Lung (tissue), 12 donors: Measurements from ENCODE around the gene ADSL. TPM values are rescaled to one million over a fixed set of nuclear protein-coding genes. Genes with fewer than 3 reads are reported as not detected.

Source experiments
- ATAC-seq: fragments of 200-7000 bp; cut with Tn5 transposase; one replicate; pipeline ENCODE4 v1.9.1; 2020; ENCODE audit warnings: moderate number of reproducible peaks; ENCODE audit not compliant: insufficient read depth, low FRiP score
- DNase-seq, 3 donors: peaks; one replicate each; pipeline ENCODE4 v3.0.0-alpha.2; 2013 to 2017
- H3K27ac ChIP-seq, 2 donors: one replicate each; pipeline ENCODE4 v1.5.1; 2013; ENCODE audit warnings: mild to moderate bottlenecking in 2 of 2, moderate library complexity in 2 of 2, control low read depth in 1 of 2, inconsistent platforms in 1 of 2, low read depth in 1 of 2, low read length in 1 of 2
- H3K27me3 ChIP-seq, 3 donors: one replicate each; pipeline ENCODE4 v1.5.1; 2013; ENCODE audit warnings: low read length in 2 of 3; ENCODE audit not compliant: control insufficient read depth in 3 of 3, insufficient read depth in 3 of 3
- H3K36me3 ChIP-seq, 4 donors: one replicate each; pipeline ENCODE4 v1.5.1; 2013; ENCODE audit warnings: low read length in 4 of 4, mild to moderate bottlenecking in 1 of 4, moderate library complexity in 1 of 4; ENCODE audit not compliant: control insufficient read depth in 4 of 4, insufficient read depth in 4 of 4
- H3K4me1 ChIP-seq, 5 donors: one replicate each; pipeline ENCODE4 v1.5.1; 2013; ENCODE audit warnings: low read length in 5 of 5, mild to moderate bottlenecking in 2 of 5, moderate library complexity in 1 of 5; ENCODE audit not compliant: control insufficient read depth in 5 of 5, insufficient read depth in 5 of 5
- H3K4me3 ChIP-seq: one replicate; pipeline ENCODE4 v1.5.1; 2013; ENCODE audit warnings: mild to moderate bottlenecking, control low read depth, moderate library complexity
- H3K9ac ChIP-seq, 2 donors: one replicate each; pipeline ENCODE4 v1.5.1; 2013; ENCODE audit warnings: low read length in 2 of 2, control low read depth in 1 of 2; ENCODE audit not compliant: insufficient read depth in 1 of 2
- H3K9me3 ChIP-seq, 4 donors: one replicate each; pipeline ENCODE4 v1.5.1; 2013; ENCODE audit warnings: low read length in 3 of 4, mild to moderate bottlenecking in 1 of 4, moderate library complexity in 1 of 4; ENCODE audit not compliant: control insufficient read depth in 4 of 4, insufficient read depth in 3 of 4
- CTCF ChIP-seq: IDR thresholded peaks from 2 replicates; pipeline ENCODE4 v1.5.1; 2012; ENCODE audit warnings: mild to moderate bottlenecking; ENCODE audit errors: control extremely low read depth, extremely low read depth
- WGBS, 2 donors: extraction: QIAGEN DNeasy Blood & Tissue Kit; methylation state at CpG; one replicate each; pipeline ENCODE4 v1.1.7; 2013; 5-methylcytosine and 5-hydroxymethylcytosine counted together
- polyA plus RNA-seq, 2 donors: library from polyadenylated mRNA; stranded (reverse); fragments of 200-250 nt; gene quantifications; one replicate each; pipeline ENCODE4 v1.2.1, GENCODE V29; 2013
- total RNA-seq, 2 donors: library from RNA; depleted of rRNA in 1 of 2; stranded (reverse); fragments of >200 nt in 1 of 2; gene quantifications; one replicate each; pipeline ENCODE4 v1.2.1, GENCODE V29; 2014 to 2021
- donor health status: control.
- donor health status: control.
- donor health status: Bipolar disorder and iron deficiency.
- donor health status: healthy.
- donor health status: DM: yes; HTN: yes; CAD: no.

ADSL gene
- total and polyA plus RNA-seq, 4 donors: 35.2 to 62.9 (median 43.0) TPM

- ATAC-seq (no peak), DNase-seq (no peak)
- WGBS, 2 donors: 61 to 81% methylated on average over 9 of the region's 9 CpGs
- H3K27me3 ChIP-seq: no peaks in the 10 kb centered on the region
- no peaks in the 10 kb centered on the region for H3K9me3 ChIP-seq
- H3K36me3 ChIP-seq: peaks cover 6 to 12% (median 8%) of the 10 kb centered on the region in 4 donors
- no peak overlapping the region for H3K4me3 ChIP-seq
- H3K4me1 ChIP-seq: peaks cover 2 to 47% (median 10%) of the 10 kb centered on the region in 5 donors
- H3K9ac ChIP-seq: no peak overlapping the region
- no peak overlapping the region for H3K27ac ChIP-seq
- no peak for TF ChIP-seq CTCF
Observed at GRCh38 chr22:40329466-40329865, 16.8 kb upstream of the ADSL start.

- Histone ChIP-seq H3K4me3 (no peak overlapping the region), H3K27ac (no peak overlapping the region), H3K27me3 (no peaks in the 10 kb centered on the region), H3K9me3 (no peaks in the 10 kb centered on the region), H3K4me1 (peaks cover 2 to 47% (median 10%) of the 10 kb centered on the region in 5 donors), H3K9ac (no peak overlapping the region), H3K36me3 (peaks cover 6 to 8% (median 6%) of the 10 kb centered on the region in 4 donors)
- no peak for TF ChIP-seq CTCF
- WGBS, 2 donors: 71 to 80% methylated on average over 4 of the region's 4 CpGs
- no peak for ATAC-seq
- no peak for DNase-seq
Observed at GRCh38 chr22:40330086-40330485, 16.2 kb upstream of the ADSL start.

GRCh38 chr22:40330615-40331014, 15.7 kb upstream of the ADSL start:
- H3K9ac ChIP-seq: no peak overlapping the region
- no peak for ATAC-seq
- H3K9me3 ChIP-seq: no peaks in the 10 kb centered on the region
- no peak overlapping the region for H3K4me3 ChIP-seq
- TF ChIP-seq CTCF: no peak
- no peak overlapping the region for H3K27ac ChIP-seq
- WGBS, 2 donors: 69 to 78% methylated on average over 10 of the region's 10 CpGs
- no peak for DNase-seq
- peaks cover 2 to 44% (median 10%) of the 10 kb centered on the region in 5 donors for H3K4me1 ChIP-seq
- peaks cover 4 to 6% (median 5%) of the 10 kb centered on the region in 4 donors for H3K36me3 ChIP-seq
- H3K27me3 ChIP-seq: no peaks in the 10 kb centered on the region

- Histone ChIP-seq H3K27ac (no peak overlapping the region), H3K9me3 (no peaks in the 10 kb centered on the region), H3K36me3 (peaks cover 3 to 6% (median 5%) of the 10 kb centered on the region in 4 donors), H3K4me3 (no peak overlapping the region), H3K4me1 (peaks cover 2 to 35% (median 9%) of the 10 kb centered on the region in 5 donors), H3K9ac (no peak overlapping the region), H3K27me3 (no peaks in the 10 kb centered on the region)
- 72 to 86% methylated on average over 4 of the region's 4 CpGs for WGBS, 2 donors
- ATAC-seq (no peak), DNase-seq (no peak)
- TF ChIP-seq CTCF: no peak
Observed at GRCh38 chr22:40331706-40332105, 14.6 kb upstream of the ADSL start.
